T-cell (primary cell): ENCODE measurements around the gene TLL2. TPM values are rescaled to one million over a fixed set of nuclear protein-coding genes. Genes with fewer than 3 reads are reported as not detected.
A peak's percentile ranks its signal among the peaks of the same experiment; 100 is the strongest.

ENCODE experiments used
- ATAC-seq, 4 experiments: fragments of 200-7000 bp in 3 of 4; fragments of 150-1000 bp in 1 of 4; cut with Tn5 transposase; replicated peaks in 1 of 4; 1 replicate in 3 of 4; 2 replicates in 1 of 4; pipeline ENCODE4 v1.10.0; 2021; ENCODE audit warnings: moderate library complexity in 3 of 4, mild to moderate bottlenecking in 2 of 4, moderate number of reproducible peaks in 1 of 4
- CTCF ChIA-PET, 2 donors: fragments of 300-600 bp; sonication (Branson Sonifier 250); formaldehyde crosslinking; loops; one replicate each; lab custom pipeline; 2022; ENCODE audit warnings: antibody characterized with exemption in 2 of 2; lab: Charles Lee
- POLR2A ChIA-PET, 2 donors: fragments of 300-600 bp; sonication (Branson Sonifier 250); formaldehyde crosslinking; loops; one replicate each; lab custom pipeline; 2022; ENCODE audit warnings: antibody characterized with exemption in 2 of 2; lab: Charles Lee
- DNase-seq, 35 experiments: peaks; one replicate each; pipeline versions ENCODE4 v3.0.0 to v3.0.0-alpha.2; 2013 to 2023
- H3K27ac ChIP-seq: one replicate; pipeline ENCODE4 v1.5.1; 2013; ENCODE audit warnings: low read length
- H3K27me3 ChIP-seq, 2 experiments: replicated peaks in 1 of 2; 1 replicate in 1 of 2; 2 replicates in 1 of 2; pipeline versions ENCODE4 v1.6.1 to v1.7.0; 2013; ENCODE audit warnings: low read length in 1 of 2, mixed read lengths in 1 of 2; ENCODE audit not compliant: control insufficient read depth in 2 of 2, insufficient read depth in 2 of 2; ENCODE audit errors: extremely low read depth in 1 of 2
- H3K36me3 ChIP-seq, 2 donors: 1 replicate in 1 of 2; 2 replicates in 1 of 2; pipeline versions ENCODE4 v1.6.1 to v1.7.0; 2013; ENCODE audit warnings: low read length in 1 of 2; ENCODE audit not compliant: control insufficient read depth in 2 of 2, insufficient read depth in 1 of 2; ENCODE audit errors: extremely low read depth in 1 of 2
- H3K4me1 ChIP-seq, 2 experiments: 1 replicate in 1 of 2; 2 replicates in 1 of 2; pipeline versions ENCODE4 v1.6.1 to v1.7.0; 2013; ENCODE audit warnings: low read length in 2 of 2, mixed read lengths in 1 of 2; ENCODE audit not compliant: insufficient read depth in 2 of 2, control insufficient read depth in 1 of 2; ENCODE audit errors: extremely low read depth in 1 of 2
- H3K4me3 ChIP-seq, 2 donors: 1 replicate in 1 of 2; 2 replicates in 1 of 2; pipeline versions ENCODE4 v1.5.1 to v1.7.0; 2013; ENCODE audit warnings: mild to moderate bottlenecking in 2 of 2, low read length in 1 of 2, moderate library complexity in 1 of 2; ENCODE audit not compliant: control insufficient read depth in 1 of 2; ENCODE audit errors: extremely low read depth in 1 of 2
- H3K9me3 ChIP-seq: 2 replicates; pipeline ENCODE4 v1.7.0; 2013
- H3K27ac Mint-ChIP-seq, 2 donors: one replicate each; pipeline ENCODE4 v1.8.0; 2020 to 2021; ENCODE audit warnings: mild to moderate bottlenecking in 2 of 2, mixed read lengths in 2 of 2
- H3K27me3 Mint-ChIP-seq, 2 donors: one replicate each; pipeline ENCODE4 v1.8.0; 2021 to 2022; ENCODE audit warnings: mixed read lengths in 2 of 2
- H3K36me3 Mint-ChIP-seq: one replicate; pipeline ENCODE4 v1.8.0; 2021; ENCODE audit warnings: mixed read lengths
- H3K4me1 Mint-ChIP-seq, 3 donors: one replicate each; pipeline ENCODE4 v1.8.0; 2020 to 2022; ENCODE audit warnings: mixed read lengths in 3 of 3, mild to moderate bottlenecking in 1 of 3
- H3K4me3 Mint-ChIP-seq, 3 donors: one replicate each; pipeline ENCODE4 v1.8.0; 2020 to 2022; ENCODE audit warnings: mild to moderate bottlenecking in 3 of 3, mixed read lengths in 3 of 3, moderate library complexity in 3 of 3
- H3K9me3 Mint-ChIP-seq, 3 donors: one replicate each; pipeline ENCODE4 v1.8.0; 2020 to 2022; ENCODE audit warnings: mixed read lengths in 3 of 3
- WGBS: methylation state at CpG from one replicate; pipeline ENCODE4 v1.1.5; 2013; ENCODE audit warnings: missing lambda C conversion rate; ENCODE audit not compliant: insufficient coverage; 5-methylcytosine and 5-hydroxymethylcytosine counted together
- total RNA-seq, 35 experiments: library from RNA in 6 of 35; stranded (reverse) in 6 of 35; fragments of 120-200 nt in 1 of 35; gene quantifications; one replicate each; pipeline versions ENCODE4 v1.2.1 to v1.2.4 and lab custom pipeline; 2013 to 2026

The TLL2 gene
- total RNA-seq, 5 donors from 2014 or later (not counting 1 experiment from before 2014, with no cell fraction given) = 0.15 to 0.32 (median 0.23) TPM; not detected in 2

DNA sequence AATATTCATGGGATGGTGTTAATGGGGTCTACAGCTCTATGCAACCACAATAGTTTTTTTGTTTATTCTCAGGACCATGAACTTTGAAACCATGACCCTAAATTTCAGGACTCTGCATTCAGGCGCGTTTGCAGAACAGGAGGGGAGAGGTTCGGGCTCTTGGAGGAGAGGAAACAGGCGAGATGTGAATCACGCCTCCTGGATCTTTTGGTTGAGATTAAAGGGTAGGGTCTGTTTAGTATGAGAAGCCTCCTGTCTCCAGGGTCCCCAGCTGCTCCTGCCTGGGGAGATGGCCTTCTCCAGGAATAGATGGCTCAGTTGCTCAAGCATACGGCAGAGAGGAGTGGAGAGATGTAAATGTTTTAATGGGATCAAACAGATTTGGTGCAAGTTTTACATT is 18.2 kb downstream of the TLL2 start:
- no peak for ATAC-seq
- Histone ChIP-seq H3K36me3 (no peaks in the 10 kb centered on the region), H3K27ac (no peak overlapping the region), H3K4me3 (no peak overlapping the region), H3K4me1 (no peaks in the 10 kb centered on the region), H3K9me3 (no peaks in the 10 kb centered on the region), H3K27me3 (peaks cover 0 to 15% of the 10 kb centered on the region in 2 experiments)
- no peaks in the 10 kb centered on the region for H3K36me3 Mint-ChIP-seq
- ChIA-PET POLR2A (no interaction called here), CTCF (no interaction called here)
- H3K27ac Mint-ChIP-seq = no peak overlapping the region
- 89% methylated on average over 6 of the region's 6 CpGs for WGBS
- no peaks in the 10 kb centered on the region for H3K4me1 Mint-ChIP-seq
- H3K27me3 Mint-ChIP-seq = peaks cover 21 to 28% of the 10 kb centered on the region in 2 donors
- no peak overlapping the region for H3K4me3 Mint-ChIP-seq
- H3K9me3 Mint-ChIP-seq = no peaks in the 10 kb centered on the region
- no peak for DNase-seq

DNA sequence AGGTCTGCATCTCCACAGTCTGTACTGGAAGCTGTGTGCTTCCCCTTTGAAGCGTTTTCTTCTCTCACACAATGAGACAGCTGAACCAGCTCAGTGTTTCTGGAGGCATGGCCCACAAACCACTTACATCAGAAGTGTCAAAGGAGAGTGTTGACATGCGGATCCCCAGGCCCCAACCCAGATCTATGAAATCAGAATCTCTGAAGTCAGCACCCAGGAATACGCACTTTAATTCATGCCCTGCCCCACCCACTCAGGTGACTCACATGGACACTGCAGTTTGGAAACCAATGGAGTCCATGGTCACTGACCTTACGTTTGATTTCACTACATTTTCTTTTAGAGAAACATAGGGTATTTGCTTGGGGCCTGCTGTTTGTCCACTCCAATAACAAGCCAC is 19.0 kb downstream of the TLL2 start:
- H3K9me3 ChIP-seq = no peaks in the 10 kb centered on the region
- H3K27me3 Mint-ChIP-seq = peaks cover 21 to 28% of the 10 kb centered on the region in 2 donors
- no peaks in the 10 kb centered on the region for H3K4me1 ChIP-seq
- H3K27me3 ChIP-seq = peaks cover 0 to 15% of the 10 kb centered on the region in 2 experiments
- no peak overlapping the region for H3K4me3 ChIP-seq
- H3K36me3 Mint-ChIP-seq = no peaks in the 10 kb centered on the region
- ChIA-PET CTCF (no interaction called here), POLR2A (no interaction called here)
- no peaks in the 10 kb centered on the region for H3K36me3 ChIP-seq
- no peaks in the 10 kb centered on the region for H3K4me1 Mint-ChIP-seq
- no peak overlapping the region for H3K27ac ChIP-seq
- no peaks in the 10 kb centered on the region for H3K9me3 Mint-ChIP-seq
- 78% methylated on average over 4 of the region's 4 CpGs for WGBS
- no peak overlapping the region for H3K4me3 Mint-ChIP-seq
- DNase-seq (no peak), ATAC-seq (no peak)
- no peak overlapping the region for H3K27ac Mint-ChIP-seq

DNA sequence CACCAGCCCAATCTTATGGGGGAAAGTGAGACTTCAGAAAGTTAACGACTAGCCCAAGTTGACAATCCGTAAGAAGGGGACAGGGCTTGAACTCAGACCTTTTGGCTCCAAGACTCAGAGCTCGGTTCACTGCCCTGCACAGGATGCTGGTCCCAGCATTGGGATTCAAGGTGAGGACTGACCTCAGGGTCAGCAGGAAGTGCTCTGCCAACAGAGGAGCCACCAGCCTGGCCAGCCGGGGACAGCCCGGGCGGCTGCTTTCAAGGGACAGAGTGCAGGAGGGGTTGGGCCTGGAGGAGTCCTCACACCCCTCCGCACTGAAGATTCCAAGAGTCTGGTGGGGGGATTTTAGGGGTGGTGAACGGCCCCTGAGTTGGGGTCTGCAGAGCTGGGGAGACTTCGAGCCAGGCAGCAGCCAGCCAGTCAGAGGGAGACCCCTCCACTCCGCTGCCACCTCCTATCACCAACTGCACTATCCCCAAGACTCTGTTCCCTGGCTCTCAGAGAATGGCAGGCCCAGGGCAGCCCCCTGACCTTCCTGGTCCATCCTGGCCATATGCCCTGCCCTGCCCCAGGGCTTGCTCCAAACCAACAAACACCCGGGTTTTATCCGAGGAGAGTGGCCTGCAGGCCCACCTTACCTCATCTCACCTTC is 19.7 kb downstream of the TLL2 start:
- Mint-ChIP-seq H3K27me3 (peaks cover 16 to 31% of the 10 kb centered on the region in 2 donors), H3K9me3 (no peaks in the 10 kb centered on the region), H3K4me3 (no peak overlapping the region), H3K36me3 (no peaks in the 10 kb centered on the region), H3K27ac (no peak overlapping the region), H3K4me1 (no peaks in the 10 kb centered on the region)
- Histone ChIP-seq H3K27ac (no peak overlapping the region), H3K27me3 (peaks cover 0 to 15% of the 10 kb centered on the region in 2 experiments), H3K9me3 (no peaks in the 10 kb centered on the region), H3K4me3 (no peak overlapping the region), H3K36me3 (no peaks in the 10 kb centered on the region), H3K4me1 (no peaks in the 10 kb centered on the region)
- WGBS = 88% methylated on average over 8 of the region's 12 CpGs
- ChIA-PET POLR2A (no interaction called here), CTCF (no interaction called here)
- DNase-seq (no peak), ATAC-seq (no peak)

DNA sequence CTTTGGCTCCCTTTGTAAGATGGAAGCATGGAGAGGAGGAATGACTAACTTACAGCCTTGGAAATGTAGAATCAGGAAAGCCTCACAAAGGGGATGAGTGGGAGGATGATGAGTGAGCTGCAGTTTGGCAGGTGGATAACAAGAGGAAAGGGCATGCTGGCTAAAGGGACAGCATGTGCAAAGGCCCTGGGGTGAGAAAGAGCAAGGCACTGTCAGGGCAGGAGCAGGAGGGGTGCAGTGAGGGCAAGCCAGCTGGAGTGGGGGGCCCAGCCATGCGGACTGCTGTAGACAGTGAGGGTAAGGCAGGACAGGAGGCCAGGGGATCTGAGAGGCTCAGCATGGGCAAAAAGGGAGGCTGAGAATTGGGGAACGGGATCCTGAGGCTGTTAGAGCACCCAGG is 20.5 kb downstream of the TLL2 start:
- Histone ChIP-seq H3K27ac (no peak overlapping the region), H3K27me3 (peaks cover 0 to 18% of the 10 kb centered on the region in 2 experiments), H3K36me3 (no peaks in the 10 kb centered on the region), H3K9me3 (no peaks in the 10 kb centered on the region), H3K4me1 (no peaks in the 10 kb centered on the region), H3K4me3 (no peak overlapping the region)
- Mint-ChIP-seq H3K27me3 (peaks cover 20 to 30% of the 10 kb centered on the region in 2 donors), H3K4me1 (no peaks in the 10 kb centered on the region), H3K4me3 (no peak overlapping the region), H3K9me3 (no peaks in the 10 kb centered on the region), H3K36me3 (no peaks in the 10 kb centered on the region), H3K27ac (no peak overlapping the region)
- CTCF ChIA-PET = no interaction called here
- POLR2A ChIA-PET = no interaction called here
- WGBS = 88% methylated on average over 1 of the region's 2 CpGs
- ATAC-seq (no peak), DNase-seq (no peak)

DNA sequence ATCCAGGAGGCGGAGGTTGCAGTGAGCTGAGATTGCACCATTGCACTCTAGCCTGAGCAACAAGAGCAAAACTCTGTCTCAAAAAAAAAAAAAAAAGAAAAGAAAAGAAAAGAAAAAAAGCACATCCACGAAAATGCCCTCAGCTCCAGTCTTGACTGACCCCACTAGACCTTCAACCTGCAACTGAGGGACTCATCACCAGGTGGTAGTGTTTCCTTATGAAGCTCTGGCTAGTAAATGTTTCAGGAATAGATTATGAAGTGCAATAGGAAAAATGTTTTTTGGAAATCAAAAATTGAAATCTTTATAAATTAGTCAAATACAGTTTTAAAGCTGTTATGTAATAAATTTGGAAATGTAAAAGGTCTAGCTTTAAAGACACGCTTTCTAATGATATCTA is 22.4 kb downstream of the TLL2 start:
- Histone ChIP-seq H3K27ac (no peak overlapping the region), H3K27me3 (peaks cover 0 to 34% of the 10 kb centered on the region in 2 experiments), H3K4me1 (no peaks in the 10 kb centered on the region), H3K36me3 (no peaks in the 10 kb centered on the region), H3K9me3 (no peaks in the 10 kb centered on the region), H3K4me3 (no peak overlapping the region)
- DNase-seq (peak in 1 of 35 experiments; percentile 13), ATAC-seq (no peak)
- H3K4me3 Mint-ChIP-seq = no peak overlapping the region
- no peaks in the 10 kb centered on the region for H3K9me3 Mint-ChIP-seq
- ChIA-PET CTCF (interaction anchor here in 1 of 2 donors (0.7 kb wide), 2 partner anchors 53 to 713 kb away, joined by 3 to 6 read pairs; no protein-coding TSS in a partner anchor), POLR2A (no interaction called here)
- H3K27me3 Mint-ChIP-seq = peaks cover 20 to 29% of the 10 kb centered on the region in 2 donors
- H3K4me1 Mint-ChIP-seq = no peaks in the 10 kb centered on the region
- H3K36me3 Mint-ChIP-seq = no peaks in the 10 kb centered on the region
- no peak overlapping the region for H3K27ac Mint-ChIP-seq
- 82% methylated on average over 1 of the region's 3 CpGs for WGBS

DNA sequence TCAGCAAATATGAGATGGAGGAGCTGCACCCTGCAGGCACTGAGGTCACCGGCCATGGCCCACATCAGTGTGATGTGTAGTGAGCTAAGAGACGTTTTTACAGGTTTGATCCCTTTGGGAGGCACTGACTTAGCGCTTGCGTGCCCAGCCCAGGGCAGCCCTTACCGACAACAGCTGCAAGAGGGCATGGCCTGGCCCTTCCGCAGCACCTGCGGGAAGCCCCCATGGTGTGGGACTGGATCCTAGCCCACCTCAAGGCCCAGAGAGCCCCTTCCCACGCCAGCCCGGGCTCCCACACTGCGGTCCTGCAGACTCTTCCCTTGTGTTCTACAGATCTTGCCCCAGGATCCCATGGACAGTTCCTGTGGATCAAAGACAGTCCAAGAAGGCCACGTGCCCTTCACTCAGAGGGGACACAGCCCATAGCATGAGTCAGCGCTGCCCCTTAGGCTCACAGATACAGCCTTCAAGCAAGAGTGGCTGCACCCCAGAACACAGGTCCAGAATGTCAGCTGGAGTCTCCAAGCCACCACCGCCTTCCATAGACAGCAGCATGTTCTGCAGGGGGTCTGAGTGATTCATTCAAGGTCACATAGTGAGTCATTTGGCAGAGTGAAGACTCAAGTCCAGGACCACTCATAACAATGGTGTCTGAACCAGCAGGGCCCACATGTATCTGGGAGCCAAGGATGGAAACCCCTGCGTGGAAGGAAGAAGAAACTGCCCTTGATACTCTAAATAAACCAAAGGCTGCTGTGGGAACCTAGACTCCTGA is 25.4 kb downstream of the TLL2 start:
- no peaks in the 10 kb centered on the region for H3K36me3 Mint-ChIP-seq
- H3K27me3 Mint-ChIP-seq = peaks cover 19 to 21% of the 10 kb centered on the region in 2 donors
- no peaks in the 10 kb centered on the region for H3K4me1 Mint-ChIP-seq
- Histone ChIP-seq H3K4me1 (no peaks in the 10 kb centered on the region), H3K4me3 (no peak overlapping the region), H3K9me3 (no peaks in the 10 kb centered on the region), H3K36me3 (no peaks in the 10 kb centered on the region), H3K27ac (no peak overlapping the region), H3K27me3 (peaks cover 0 to 34% of the 10 kb centered on the region in 2 experiments)
- DNase-seq = no peak
- CTCF ChIA-PET = no interaction called here
- WGBS = 85% methylated on average over 13 of the region's 14 CpGs
- no peak overlapping the region for H3K4me3 Mint-ChIP-seq
- POLR2A ChIA-PET = no interaction called here
- no peaks in the 10 kb centered on the region for H3K9me3 Mint-ChIP-seq
- no peak overlapping the region for H3K27ac Mint-ChIP-seq
- no peak for ATAC-seq
